Measurements from ENCODE around the gene NPSR1.
A peak's percentile ranks its signal among the peaks of the same experiment; 100 is the strongest.
"Not testable (repeated sequence)": the region's sequence is repeated elsewhere in the genome, so short reads cannot be mapped to it uniquely, and the experiment has no call there.

Gene NPSR1

GRCh38 chr7:34787586-34787985, 129.6 kb downstream of the NPSR1 start:
- no peak for DNase-seq
- Histone ChIP-seq H3K36me3 (no peaks in the 10 kb centered on the region), H3K27ac (no peak overlapping the region), H3K27me3 (ENCODE audit: insufficient read depth, low read depth, severe bottlenecking) (no peaks in the 10 kb centered on the region), H3K4me3 (ENCODE audit: low read depth, low read length) (no peak overlapping the region), H3K9me3 (ENCODE audit: severe bottlenecking) (peaks cover 6% of the 10 kb centered on the region)
- TF ChIP-seq, protein P1, sequence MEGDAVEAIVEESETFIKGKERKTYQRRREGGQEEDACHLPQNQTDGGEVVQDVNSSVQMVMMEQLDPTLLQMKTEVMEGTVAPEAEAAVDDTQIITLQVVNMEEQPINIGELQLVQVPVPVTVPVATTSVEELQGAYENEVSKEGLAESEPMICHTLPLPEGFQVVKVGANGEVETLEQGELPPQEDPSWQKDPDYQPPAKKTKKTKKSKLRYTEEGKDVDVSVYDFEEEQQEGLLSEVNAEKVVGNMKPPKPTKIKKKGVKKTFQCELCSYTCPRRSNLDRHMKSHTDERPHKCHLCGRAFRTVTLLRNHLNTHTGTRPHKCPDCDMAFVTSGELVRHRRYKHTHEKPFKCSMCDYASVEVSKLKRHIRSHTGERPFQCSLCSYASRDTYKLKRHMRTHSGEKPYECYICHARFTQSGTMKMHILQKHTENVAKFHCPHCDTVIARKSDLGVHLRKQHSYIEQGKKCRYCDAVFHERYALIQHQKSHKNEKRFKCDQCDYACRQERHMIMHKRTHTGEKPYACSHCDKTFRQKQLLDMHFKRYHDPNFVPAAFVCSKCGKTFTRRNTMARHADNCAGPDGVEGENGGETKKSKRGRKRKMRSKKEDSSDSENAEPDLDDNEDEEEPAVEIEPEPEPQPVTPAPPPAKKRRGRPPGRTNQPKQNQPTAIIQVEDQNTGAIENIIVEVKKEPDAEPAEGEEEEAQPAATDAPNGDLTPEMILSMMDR (IDR thresholded peaks at IDR 0.05; ENCODE audit: low read depth, low read length): no peak

DNA sequence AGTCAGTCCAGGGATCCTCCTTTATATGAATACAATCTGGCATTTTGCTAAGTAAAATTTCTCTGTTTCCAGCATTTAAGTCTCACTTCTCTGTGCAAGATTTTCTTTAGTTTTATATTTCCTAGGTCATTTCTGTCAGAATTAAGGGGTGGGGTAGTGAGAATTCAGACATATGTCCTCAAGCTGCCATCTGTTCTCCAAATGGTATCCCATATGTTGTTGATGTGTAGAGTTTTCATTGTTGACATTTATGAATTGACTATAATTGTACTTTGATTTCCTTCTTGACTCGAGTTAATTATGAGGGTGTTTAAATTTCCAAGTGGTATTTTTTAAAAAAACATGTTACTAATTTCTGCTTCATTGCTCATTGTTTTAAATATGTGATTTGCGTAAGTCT, 148.8 kb downstream of the NPSR1 start:
- peak overlapping the region; percentile 18; the same call in 1 of the 2 replicates for H3K27ac ChIP-seq
- TF ChIP-seq, protein P1 (IDR thresholded peaks at IDR 0.05; ENCODE audit: low read depth, low read length): no peak
- DNase-seq: no peak
- no peaks in the 10 kb centered on the region for H3K27me3 ChIP-seq (ENCODE audit: insufficient read depth, low read depth, severe bottlenecking)
- H3K4me3 ChIP-seq (ENCODE audit: low read depth, low read length): no peak overlapping the region
- no peaks in the 10 kb centered on the region for H3K36me3 ChIP-seq
- peaks cover 7% of the 10 kb centered on the region for H3K9me3 ChIP-seq (ENCODE audit: severe bottlenecking)

DNA sequence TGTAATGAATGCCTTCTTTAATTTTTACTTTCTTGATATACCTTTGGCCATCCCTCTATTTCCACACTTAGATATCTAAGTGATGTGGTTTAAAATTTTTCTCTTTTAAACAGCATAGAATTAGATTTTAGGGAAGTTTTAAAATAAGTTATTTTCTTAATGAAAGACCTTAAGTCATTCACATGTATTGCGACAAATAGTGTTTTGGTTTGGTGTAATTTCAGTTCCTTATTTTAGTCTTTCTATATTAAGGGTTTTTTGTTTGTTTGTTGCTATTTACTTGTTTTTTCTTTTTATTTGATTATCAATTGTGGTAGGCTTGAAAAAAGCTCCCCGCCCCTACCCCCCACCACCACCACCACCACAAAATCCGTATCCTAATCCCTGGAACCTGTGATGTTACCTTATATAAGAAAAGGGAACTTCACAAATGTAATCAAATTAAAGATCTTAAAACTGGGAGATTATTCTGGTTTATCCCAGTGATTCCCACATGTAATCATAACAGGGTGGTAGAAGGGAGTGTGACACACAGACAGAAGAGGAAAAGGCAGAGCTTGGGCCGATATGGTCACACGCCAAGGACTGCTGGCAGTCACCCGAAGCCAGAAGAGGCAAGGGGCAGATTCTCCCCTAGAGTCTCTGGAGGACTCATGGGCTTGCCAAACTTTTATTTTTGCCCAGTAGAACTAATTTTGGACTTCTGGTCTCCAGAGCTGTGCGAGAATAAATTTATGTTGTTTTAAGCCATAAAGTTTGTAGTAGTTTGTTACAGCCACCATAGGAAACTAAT, 149.7 kb downstream of the NPSR1 start:
- Histone ChIP-seq H3K4me3 (ENCODE audit: low read depth, low read length) (no peak overlapping the region), H3K36me3 (no peaks in the 10 kb centered on the region), H3K27ac (no peak overlapping the region), H3K27me3 (ENCODE audit: insufficient read depth, low read depth, severe bottlenecking) (no peaks in the 10 kb centered on the region), H3K9me3 (ENCODE audit: severe bottlenecking) (peaks cover 7% of the 10 kb centered on the region)
- DNase-seq: no peak
- TF ChIP-seq, protein P1 (IDR thresholded peaks at IDR 0.05; ENCODE audit: low read depth, low read length): no peak

DNA sequence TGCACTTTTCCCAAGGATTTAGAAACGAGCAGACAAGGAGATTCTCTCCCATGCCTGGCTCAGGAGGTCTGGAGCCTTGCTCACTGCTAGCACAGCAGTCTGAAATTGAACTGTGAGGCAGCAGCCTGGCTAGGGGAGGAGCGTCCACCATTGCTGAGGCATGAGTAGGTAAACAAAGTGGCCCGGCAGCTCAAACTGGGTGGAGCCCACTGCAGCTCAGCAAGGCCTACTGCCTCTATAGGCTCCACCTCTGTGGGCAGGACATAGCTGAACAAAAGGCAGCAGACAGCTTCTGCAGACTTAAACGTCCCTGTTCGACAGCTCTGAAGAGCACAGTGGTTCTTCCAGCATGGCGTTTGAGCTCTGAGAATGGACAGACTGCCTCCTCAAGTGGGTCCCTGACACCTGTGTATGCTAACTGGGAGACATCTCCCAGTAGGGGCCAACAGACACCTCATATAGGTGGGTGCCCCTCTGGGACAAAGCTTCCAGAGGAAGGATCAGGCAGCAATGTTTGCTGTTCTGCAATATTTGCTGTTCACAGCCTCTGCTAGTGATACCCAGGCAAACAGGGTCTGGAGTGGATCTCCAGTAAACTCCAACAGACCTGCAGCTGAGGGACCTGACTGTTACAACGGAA, 156.3 kb downstream of the NPSR1 start:
- not testable (repeated sequence) for DNase-seq; H3K9me3 ChIP-seq (ENCODE audit: severe bottlenecking); H3K36me3 ChIP-seq; H3K4me3 ChIP-seq (ENCODE audit: low read depth, low read length); H3K27me3 ChIP-seq (ENCODE audit: insufficient read depth, low read depth, severe bottlenecking); H3K27ac ChIP-seq

GRCh38 chr7:34821932-34822558, 164.0 kb downstream of the NPSR1 start:
- peaks cover 4% of the 10 kb centered on the region for H3K9me3 ChIP-seq (ENCODE audit: severe bottlenecking)
- TF ChIP-seq, protein P1 (IDR thresholded peaks at IDR 0.05; ENCODE audit: low read depth, low read length): no peak
- no peak overlapping the region for H3K27ac ChIP-seq
- H3K27me3 ChIP-seq (ENCODE audit: insufficient read depth, low read depth, severe bottlenecking): no peaks in the 10 kb centered on the region
- no peaks in the 10 kb centered on the region for H3K36me3 ChIP-seq
- no peak overlapping the region for H3K4me3 ChIP-seq (ENCODE audit: low read depth, low read length)
- no peak for DNase-seq

GRCh38 chr7:34823650-34824258, 165.7 kb downstream of the NPSR1 start:
- Histone ChIP-seq H3K27ac (no peak overlapping the region), H3K9me3 (ENCODE audit: severe bottlenecking) (peaks cover 4% of the 10 kb centered on the region), H3K27me3 (ENCODE audit: insufficient read depth, low read depth, severe bottlenecking) (no peaks in the 10 kb centered on the region), H3K4me3 (ENCODE audit: low read depth, low read length) (no peak overlapping the region), H3K36me3 (no peaks in the 10 kb centered on the region)
- TF ChIP-seq, protein P1 (IDR thresholded peaks at IDR 0.05; ENCODE audit: low read depth, low read length): peak; percentile 68
- DNase-seq: peak; percentile 71

Measured in WERI-Rb-1 (cell line).